KMS-11 (cell line): ENCODE measurements around the gene SLC11A1.

ENCODE experiments used
- H2AFZ ChIP-seq: fragments of 200-600 bp; sonication (generic); 2 replicates; pipeline ENCODE4 v1.6.1; 2016; ENCODE audit warnings: antibody characterized with exemption, mixed run types, low read depth
- H3K27ac ChIP-seq: fragments of 200-600 bp; sonication (generic); 2 replicates; pipeline ENCODE4 v1.6.1; 2016; ENCODE audit warnings: mild to moderate bottlenecking, mixed run types
- H3K27me3 ChIP-seq: fragments of 200-600 bp; sonication (generic); 2 replicates; pipeline ENCODE4 v1.6.1; 2017; ENCODE audit warnings: mild to moderate bottlenecking, low read depth, mixed run types, moderate library complexity; ENCODE audit not compliant: insufficient read depth
- H3K36me3 ChIP-seq: fragments of 200-600 bp; sonication (generic); 2 replicates; pipeline ENCODE4 v1.6.1; 2017; ENCODE audit warnings: mild to moderate bottlenecking, mixed run types; ENCODE audit not compliant: insufficient read depth
- H3K4me1 ChIP-seq: fragments of 200-600 bp; sonication (generic); 2 replicates; pipeline ENCODE4 v1.6.1; 2016; ENCODE audit warnings: mild to moderate bottlenecking, low read depth, mixed run types; ENCODE audit not compliant: poor library complexity, severe bottlenecking
- H3K4me2 ChIP-seq: fragments of 200-600 bp; sonication (generic); 2 replicates; pipeline ENCODE4 v1.7.0; 2016; ENCODE audit warnings: mild to moderate bottlenecking, mixed run types
- H3K4me3 ChIP-seq: fragments of 200-600 bp; sonication (generic); IDR thresholded peaks from 2 replicates; pipeline ENCODE4 v1.6.1; 2017; ENCODE audit warnings: low read depth, low read length, mixed read lengths; ENCODE audit not compliant: insufficient read depth
- H3K79me2 ChIP-seq: fragments of 200-600 bp; sonication (generic); 2 replicates; pipeline ENCODE4 v1.6.1; 2016; ENCODE audit warnings: low read depth, mixed run types; ENCODE audit not compliant: insufficient read depth
- H3K9ac ChIP-seq: fragments of 200-600 bp; sonication (generic); 2 replicates; pipeline ENCODE4 v1.6.1; 2016; ENCODE audit warnings: mild to moderate bottlenecking, mixed run types
- H4K20me1 ChIP-seq: fragments of 200-600 bp; sonication (generic); 2 replicates; pipeline ENCODE4 v1.6.1; 2016; ENCODE audit warnings: mild to moderate bottlenecking, mixed run types; ENCODE audit not compliant: insufficient read depth
- TF ChIP-seq, protein P1 (sequence below): fragments of 200-600 bp; sonication (generic); conservative IDR thresholded peaks from 2 replicates; pipeline ENCODE4 v1.6.1; 2017; ENCODE audit warnings: low read depth, mild to moderate bottlenecking, antibody characterized with exemption, low read length, moderate library complexity, mixed read lengths

Gene SLC11A1

GRCh38 chr2:218437969-218438368 lies 55.9 kb downstream of the SLC11A1 start:
- Histone ChIP-seq H3K79me2 (no peaks in the 10 kb centered on the region), H3K27me3 (no peaks in the 10 kb centered on the region), H3K4me1 (peaks cover 3% of the 10 kb centered on the region), H3K36me3 (no peaks in the 10 kb centered on the region), H4K20me1 (no peaks in the 10 kb centered on the region), H3K4me3 (no peak overlapping the region), H3K4me2 (no peak overlapping the region), H3K9ac (no peak overlapping the region), H3K27ac (no peak overlapping the region), H2AFZ (no peak overlapping the region)
- TF ChIP-seq, protein P1, sequence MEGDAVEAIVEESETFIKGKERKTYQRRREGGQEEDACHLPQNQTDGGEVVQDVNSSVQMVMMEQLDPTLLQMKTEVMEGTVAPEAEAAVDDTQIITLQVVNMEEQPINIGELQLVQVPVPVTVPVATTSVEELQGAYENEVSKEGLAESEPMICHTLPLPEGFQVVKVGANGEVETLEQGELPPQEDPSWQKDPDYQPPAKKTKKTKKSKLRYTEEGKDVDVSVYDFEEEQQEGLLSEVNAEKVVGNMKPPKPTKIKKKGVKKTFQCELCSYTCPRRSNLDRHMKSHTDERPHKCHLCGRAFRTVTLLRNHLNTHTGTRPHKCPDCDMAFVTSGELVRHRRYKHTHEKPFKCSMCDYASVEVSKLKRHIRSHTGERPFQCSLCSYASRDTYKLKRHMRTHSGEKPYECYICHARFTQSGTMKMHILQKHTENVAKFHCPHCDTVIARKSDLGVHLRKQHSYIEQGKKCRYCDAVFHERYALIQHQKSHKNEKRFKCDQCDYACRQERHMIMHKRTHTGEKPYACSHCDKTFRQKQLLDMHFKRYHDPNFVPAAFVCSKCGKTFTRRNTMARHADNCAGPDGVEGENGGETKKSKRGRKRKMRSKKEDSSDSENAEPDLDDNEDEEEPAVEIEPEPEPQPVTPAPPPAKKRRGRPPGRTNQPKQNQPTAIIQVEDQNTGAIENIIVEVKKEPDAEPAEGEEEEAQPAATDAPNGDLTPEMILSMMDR, result no peak

GRCh38 chr2:218438596-218438995 lies 56.5 kb downstream of the SLC11A1 start:
- H3K27ac ChIP-seq, result no peak overlapping the region
- no peaks in the 10 kb centered on the region for H3K36me3 ChIP-seq
- TF ChIP-seq, protein P1, result no peak
- no peak overlapping the region for H3K4me2 ChIP-seq
- H4K20me1 ChIP-seq, result no peaks in the 10 kb centered on the region
- H3K4me3 ChIP-seq, result no peak overlapping the region
- peaks cover 3% of the 10 kb centered on the region for H3K4me1 ChIP-seq
- H3K27me3 ChIP-seq, result no peaks in the 10 kb centered on the region
- no peaks in the 10 kb centered on the region for H3K79me2 ChIP-seq
- no peak overlapping the region for H3K9ac ChIP-seq
- H2AFZ ChIP-seq, result no peak overlapping the region

GRCh38 chr2:218444692-218445357 lies 62.8 kb downstream of the SLC11A1 start:
- H3K36me3 ChIP-seq, result no peaks in the 10 kb centered on the region
- H2AFZ ChIP-seq, result no peak overlapping the region
- H4K20me1 ChIP-seq, result no peaks in the 10 kb centered on the region
- no peak overlapping the region for H3K4me3 ChIP-seq
- peaks cover 3% of the 10 kb centered on the region for H3K4me1 ChIP-seq
- H3K79me2 ChIP-seq, result no peaks in the 10 kb centered on the region
- no peaks in the 10 kb centered on the region for H3K27me3 ChIP-seq
- TF ChIP-seq, protein P1, result no peak
- no peak overlapping the region for H3K4me2 ChIP-seq
- H3K27ac ChIP-seq, result no peak overlapping the region
- no peak overlapping the region for H3K9ac ChIP-seq

GRCh38 chr2:218445602-218446001 lies 63.5 kb downstream of the SLC11A1 start:
- TF ChIP-seq, protein P1, result no peak
- no peaks in the 10 kb centered on the region for H3K79me2 ChIP-seq
- no peak overlapping the region for H3K9ac ChIP-seq
- no peak overlapping the region for H3K4me2 ChIP-seq
- H3K4me1 ChIP-seq, result peaks cover 3% of the 10 kb centered on the region
- H3K27me3 ChIP-seq, result no peaks in the 10 kb centered on the region
- H3K27ac ChIP-seq, result no peak overlapping the region
- H4K20me1 ChIP-seq, result no peaks in the 10 kb centered on the region
- H2AFZ ChIP-seq, result no peak overlapping the region
- H3K36me3 ChIP-seq, result no peaks in the 10 kb centered on the region
- no peak overlapping the region for H3K4me3 ChIP-seq
